ENCODE data around the gene CNOT9. TPM values are rescaled to one million over a fixed set of nuclear protein-coding genes. Genes with fewer than 3 reads are reported as not detected.

CNOT9 gene
- total RNA-seq, 1 donor from 2014 or later: 38.2 TPM

Small RNAs within 50 kb of the gene (small RNA-seq; reads per million reads assigned to genes)
- gene RNU6-136P (ENCODE audit: low replicate concordance): not detected

Other genes with a start within 250 kb of the CNOT9 start
- not detected for gene CATIP, start 212.0 kb upstream of the CNOT9 start, total RNA-seq
- 6.8 TPM for gene SLC11A1, start 186.6 kb upstream of the CNOT9 start, total RNA-seq
- 77.8 TPM for gene CTDSP1, start 169.0 kb upstream of the CNOT9 start, total RNA-seq
- gene VIL1, start 149.7 kb upstream of the CNOT9 start, total RNA-seq: not detected
- 30.8 TPM for gene USP37, start 488 bp upstream of the CNOT9 start, total RNA-seq
- 31.0 TPM for gene PLCD4, start 39.1 kb downstream of the CNOT9 start, total RNA-seq
- gene ZNF142, start 90.8 kb downstream of the CNOT9 start, total RNA-seq: 14.3 TPM
- gene BCS1L, start 90.8 kb downstream of the CNOT9 start, total RNA-seq: 26.2 TPM
- 8.5 TPM for gene RNF25, start 103.2 kb downstream of the CNOT9 start, total RNA-seq
- 20.6 TPM for gene STK36, start 103.2 kb downstream of the CNOT9 start, total RNA-seq
- gene TTLL4, start 142.0 kb downstream of the CNOT9 start, total RNA-seq: 14.0 TPM
- 19.8 TPM for gene CYP27A1, start 213.3 kb downstream of the CNOT9 start, total RNA-seq

Data from tongue (tissue), 2 donors.